ENCODE measurements around the gene TSPAN1.

The TSPAN1 gene, protein sequence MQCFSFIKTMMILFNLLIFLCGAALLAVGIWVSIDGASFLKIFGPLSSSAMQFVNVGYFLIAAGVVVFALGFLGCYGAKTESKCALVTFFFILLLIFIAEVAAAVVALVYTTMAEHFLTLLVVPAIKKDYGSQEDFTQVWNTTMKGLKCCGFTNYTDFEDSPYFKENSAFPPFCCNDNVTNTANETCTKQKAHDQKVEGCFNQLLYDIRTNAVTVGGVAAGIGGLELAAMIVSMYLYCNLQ

DNA sequence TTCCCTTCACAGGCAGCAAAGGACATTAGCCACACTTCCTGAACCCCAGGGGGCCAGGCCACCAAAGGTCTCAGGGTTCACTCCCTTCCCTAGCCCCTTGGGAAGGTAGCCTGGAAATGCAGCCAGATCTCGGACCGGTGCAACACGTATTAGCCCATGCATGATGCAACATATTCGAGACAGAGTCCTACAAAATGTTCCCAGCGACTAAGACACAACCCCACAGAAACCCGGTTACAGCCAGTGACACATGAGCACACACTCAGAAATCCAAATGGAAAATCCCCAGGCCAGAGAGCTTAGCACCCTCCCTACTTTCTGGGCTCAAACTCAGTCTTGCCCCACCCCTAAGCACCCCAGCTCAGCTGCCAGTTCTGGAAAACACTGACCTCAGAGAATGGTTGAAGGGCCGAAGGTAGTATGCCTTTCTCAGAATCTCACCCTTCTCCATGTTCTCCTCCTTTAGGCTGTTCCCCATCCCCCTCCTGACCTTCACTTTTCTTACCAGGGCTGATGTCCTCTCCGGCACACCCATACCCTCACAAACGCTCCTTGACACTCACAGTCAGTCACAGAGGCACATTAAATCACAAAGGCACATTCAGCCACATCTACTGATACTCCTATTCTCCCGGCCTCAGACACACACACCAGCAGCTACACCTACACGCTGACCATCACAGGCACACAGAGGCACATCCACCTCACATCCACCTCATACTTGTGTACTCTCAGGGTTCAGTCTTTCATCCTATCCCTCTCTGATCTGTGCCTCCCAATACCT, at the start of gene TSPAN1:
Gene TSPAN1, plus strand, starts transcription at position 640 of the 784 bp plus-strand sequence. CDS start 6,021 bp downstream, outside the sequence.
- DNase-seq (ENCODE audit: low spot score), result no peak

DNA sequence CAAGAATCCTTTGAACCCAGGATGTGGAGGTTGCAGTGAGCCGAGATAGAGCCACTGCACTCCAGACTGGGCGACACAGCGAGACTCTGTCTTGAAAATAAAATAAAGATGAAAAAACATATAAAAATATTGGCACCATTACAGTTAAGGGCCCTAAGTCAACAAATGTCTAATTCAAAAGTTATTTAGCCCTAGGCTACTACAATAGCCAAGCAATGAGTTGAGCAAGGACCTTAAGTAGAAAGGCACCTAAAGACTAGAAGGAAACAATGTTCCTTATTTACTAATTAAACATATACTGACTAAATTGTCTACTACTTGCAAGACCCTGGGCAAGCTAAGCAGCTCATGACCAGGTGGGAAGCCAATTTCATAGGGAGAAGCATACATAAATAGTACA, 46.5 kb upstream of the TSPAN1 start:
- DNase-seq (ENCODE audit: low spot score), result no peak

DNA sequence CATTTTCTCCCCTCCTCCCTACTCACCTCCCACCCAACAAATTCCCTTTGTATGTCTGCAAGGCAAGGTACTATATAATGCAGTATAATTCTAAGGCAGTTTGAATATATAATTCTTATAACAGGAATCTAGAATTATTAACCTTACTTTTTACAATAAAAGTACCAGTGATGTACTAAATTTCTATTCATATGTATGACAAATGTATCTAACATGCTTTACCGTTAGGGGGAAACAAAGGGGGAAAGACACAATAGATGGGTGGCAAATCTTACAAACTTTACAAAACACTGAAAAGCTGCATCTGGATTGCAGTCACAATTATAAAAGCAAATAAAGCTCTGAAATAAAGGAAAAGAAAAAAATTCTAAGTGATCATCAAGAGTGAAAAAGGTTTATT, 44.8 kb upstream of the TSPAN1 start:
- DNase-seq (ENCODE audit: low spot score), result no peak

DNA sequence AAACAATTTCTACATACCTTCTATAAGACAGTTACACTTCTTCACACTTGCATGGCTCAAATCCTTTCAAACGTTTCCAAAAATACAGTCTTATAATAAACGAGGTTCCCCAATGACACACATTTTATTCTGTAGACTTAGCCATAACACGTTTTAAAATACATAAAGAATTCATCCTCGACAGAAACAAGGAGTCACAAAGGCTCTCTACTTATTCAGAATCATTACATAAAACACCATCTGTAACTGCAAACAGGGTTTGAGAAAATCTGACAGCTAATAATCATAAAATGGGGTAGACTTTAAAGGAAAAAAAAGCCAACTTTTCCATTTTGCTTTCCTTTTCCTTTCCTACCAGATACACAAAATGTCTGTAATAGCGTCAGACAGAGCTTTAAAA, 44.3 kb upstream of the TSPAN1 start:
- DNase-seq (ENCODE audit: low spot score), result no peak

DNA sequence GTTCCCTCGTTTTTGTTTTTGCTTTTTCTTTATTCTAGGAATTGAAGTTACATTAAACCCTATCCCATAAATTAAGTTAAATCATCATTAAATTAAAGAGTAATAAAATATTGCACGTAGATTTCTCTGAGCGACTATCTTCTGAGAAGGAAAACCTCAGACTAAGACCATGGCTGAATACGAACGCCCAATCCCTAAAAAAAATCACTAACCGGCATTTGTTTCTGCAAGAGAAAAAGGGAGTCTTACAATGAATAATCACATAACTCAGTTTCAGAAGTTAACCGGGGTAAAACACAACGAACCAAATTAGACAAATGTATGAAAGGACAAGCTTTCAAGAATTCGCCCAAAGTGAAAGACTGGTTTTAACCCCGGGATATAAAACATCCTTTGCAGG, 43.8 kb upstream of the TSPAN1 start:
- DNase-seq (ENCODE audit: low spot score), result peak; percentile 12

DNA sequence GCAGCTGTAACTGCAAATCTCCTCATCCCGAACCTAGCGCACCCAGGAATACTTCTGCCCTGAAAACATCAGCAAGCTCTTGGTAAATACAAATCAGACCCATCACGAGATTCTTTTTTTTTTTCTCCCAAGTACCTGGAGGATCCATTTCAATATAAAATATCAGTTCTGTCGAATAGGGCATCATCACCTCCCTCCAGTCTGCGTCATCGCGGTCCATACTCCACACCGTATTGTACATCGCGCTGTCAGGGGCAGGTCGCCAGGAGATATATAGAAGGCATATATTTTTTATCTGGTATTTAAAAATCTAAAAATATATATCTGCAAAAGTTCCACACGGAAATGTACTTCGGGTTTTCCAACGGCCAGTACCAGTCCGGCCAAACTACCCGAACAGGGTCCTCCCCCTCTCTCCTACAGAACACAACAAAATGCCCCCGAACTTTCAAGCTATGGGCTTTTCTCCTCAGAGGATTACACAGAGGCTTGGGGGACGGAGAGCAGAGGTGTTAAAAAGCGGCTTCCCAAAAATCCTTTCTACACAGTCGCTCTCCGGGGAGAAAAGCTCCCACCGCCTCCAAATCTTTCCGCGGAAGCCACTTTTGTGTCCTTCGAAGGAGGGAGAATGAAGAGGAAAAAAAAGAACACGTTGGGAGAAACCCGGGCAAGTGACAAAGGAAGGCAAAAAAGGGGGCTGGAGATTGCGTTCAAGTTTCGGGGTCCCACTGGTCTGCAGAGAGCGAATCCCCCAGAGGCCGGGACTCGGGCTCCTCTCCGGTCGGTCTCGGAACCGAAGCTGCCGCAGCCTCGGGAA, 43.0 kb upstream of the TSPAN1 start:
- DNase-seq (ENCODE audit: low spot score), result peak; percentile 20

DNA sequence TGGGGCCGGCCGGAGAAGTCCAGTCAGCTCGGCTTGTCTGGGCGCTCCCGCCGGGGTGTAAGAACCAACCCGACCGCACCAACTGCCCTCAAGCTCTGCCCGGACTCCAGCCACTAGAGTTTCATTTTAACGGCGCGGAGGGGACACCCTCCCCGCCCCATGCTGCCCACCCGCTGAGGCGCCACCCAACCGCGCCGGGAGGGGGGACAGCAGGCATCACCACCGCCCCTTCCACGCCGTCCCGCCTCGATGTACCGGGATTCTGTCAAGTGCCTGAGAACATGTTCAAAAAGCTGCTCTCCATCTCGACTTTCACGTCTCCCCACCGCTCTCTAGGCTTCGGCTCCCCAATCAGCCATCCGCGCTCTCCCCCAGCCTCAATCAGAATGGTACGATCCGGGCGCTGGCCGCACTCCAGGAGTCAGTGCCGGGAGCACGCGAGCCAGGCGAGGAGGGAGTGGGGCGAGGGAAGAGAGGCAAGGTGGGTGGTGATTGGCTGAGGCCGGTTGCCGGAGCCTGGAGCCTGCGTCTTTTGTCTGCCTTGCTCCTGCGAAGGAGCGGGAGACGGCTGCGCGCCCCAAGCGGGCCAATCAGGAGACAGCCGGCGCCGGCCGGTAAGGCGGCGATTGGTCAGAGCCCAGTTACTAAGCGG, 42.2 kb upstream of the TSPAN1 start, which contains the start of gene PIK3R3:
Gene PIK3R3, minus strand, starts transcription at position 101 of the 652 bp plus-strand sequence. CDS start 677 bp downstream, outside the sequence.
- DNase-seq (ENCODE audit: low spot score), result peak; percentile 97

DNA sequence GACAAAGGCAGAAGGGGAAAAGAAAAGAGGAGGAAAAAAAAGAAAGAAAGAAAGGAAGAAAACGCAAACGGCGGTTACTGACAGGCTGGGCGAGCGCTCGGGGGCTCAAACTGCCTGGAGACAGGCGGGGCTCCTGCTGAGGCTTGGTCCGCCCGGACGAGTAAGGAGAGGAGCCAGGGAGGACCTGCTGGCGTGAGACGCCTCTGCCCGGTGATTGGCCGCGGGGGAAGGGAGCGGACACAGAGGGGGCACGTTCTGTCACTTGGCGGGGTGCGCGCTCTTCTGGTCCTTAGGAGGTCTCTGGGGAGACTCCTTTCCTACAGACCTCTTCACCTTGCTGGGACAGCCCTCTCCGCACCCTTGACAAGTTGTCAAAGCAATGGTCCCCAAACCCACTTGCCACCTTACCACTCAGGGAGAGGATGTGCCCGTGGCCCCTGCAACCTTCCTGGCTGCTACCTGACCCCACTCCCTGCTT, 41.7 kb upstream of the TSPAN1 start:
- peak; percentile 73 for DNase-seq (ENCODE audit: low spot score)

DNA sequence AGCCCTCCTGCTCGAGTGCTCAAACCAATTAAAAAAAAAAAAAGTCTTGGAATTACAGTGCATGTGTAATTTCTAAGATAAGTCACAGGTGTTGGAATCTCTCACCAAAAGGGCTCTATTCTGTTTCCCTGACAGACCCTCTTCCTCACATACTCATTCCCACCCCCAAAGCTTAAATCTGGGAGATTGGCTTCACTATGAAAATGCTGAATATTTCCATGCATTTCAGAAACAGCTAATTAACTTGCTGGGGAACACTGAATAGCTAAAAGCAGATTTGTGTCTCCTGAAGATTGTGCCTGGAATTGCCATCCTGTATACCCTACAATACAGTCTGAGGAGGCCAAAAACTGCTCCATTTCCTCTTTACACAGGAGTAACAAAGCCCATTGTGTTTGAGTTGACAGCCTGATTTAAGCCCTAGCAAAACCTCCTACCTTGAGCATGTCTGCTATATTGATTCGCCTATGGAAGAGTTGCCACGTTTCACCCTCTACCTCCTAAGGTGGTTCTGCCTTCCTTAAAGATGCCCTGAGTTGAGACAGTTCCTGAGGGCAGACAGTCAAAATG, 41.0 kb upstream of the TSPAN1 start:
- no peak for DNase-seq (ENCODE audit: low spot score)

DNA sequence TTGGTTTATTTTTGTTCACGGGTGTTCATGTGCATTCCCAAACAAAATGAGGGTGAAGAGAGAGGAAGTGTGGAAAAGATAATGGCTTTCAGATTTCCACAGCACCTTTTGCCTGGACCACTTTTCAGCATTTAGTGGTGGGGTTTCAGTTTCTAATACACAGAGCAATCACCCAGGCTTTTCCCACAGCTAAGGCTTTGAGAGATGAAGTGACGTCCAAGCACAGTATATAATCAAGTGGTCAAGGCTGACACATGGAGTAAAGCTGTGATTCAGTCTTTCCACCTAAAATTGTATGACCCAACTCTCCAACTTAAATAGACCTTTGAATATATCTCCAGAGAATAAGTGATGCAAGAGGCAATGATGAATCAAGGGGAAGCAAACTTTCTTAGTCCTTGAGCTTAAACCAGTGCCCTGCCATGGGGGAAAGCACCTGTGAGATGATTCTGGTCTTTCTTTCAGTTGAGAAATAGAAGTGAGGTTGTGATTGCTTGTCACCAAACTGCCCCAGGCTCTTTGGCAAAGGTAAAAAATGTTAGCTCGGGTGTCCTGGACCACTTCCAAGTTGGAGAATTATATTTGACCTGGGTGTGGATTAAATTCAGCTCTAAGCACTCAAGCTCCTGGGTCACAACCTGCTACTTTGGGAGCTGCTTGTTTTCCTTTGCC, 40.1 kb upstream of the TSPAN1 start:
- no peak for DNase-seq (ENCODE audit: low spot score)

DNA sequence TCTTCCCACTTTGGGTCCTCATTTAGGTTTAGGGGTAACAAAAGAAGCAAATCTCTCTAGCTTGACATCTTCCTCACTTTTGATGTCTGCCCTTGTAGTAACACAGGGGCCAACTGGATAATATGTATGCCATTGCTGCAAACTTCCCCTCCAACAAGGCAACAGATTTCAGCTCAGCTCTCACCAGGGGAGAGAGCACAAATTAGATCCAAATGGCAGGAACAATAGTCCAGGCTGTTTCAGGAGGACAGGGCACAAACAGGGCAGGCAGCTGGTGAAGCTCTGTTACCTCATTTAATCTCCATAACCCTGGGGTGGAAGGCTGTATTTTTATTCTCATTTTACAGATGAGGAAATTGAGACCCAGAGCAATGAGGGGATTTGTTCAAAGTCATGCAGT, 38.2 kb upstream of the TSPAN1 start:
- DNase-seq (ENCODE audit: low spot score), result no peak

DNA sequence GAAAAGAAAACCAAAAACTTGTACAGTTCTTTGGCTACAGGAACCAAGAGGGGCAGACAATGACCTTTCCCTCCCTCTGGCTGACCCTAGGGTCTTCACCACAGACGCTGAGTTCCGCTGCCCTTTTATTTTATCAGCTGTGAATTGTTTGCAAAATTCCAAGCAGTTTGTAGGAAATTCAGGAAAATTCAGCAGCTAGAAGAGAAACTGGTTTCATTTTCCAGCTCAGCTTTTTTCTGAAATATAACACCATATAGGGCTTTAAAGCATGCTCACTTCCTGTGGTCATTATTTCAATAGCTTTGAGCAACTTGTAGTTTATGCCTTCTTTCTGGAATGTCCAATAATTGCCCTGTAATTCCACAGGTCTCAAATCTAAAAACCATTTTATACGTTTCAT, 37.0 kb upstream of the TSPAN1 start:
- no peak for DNase-seq (ENCODE audit: low spot score)

DNA sequence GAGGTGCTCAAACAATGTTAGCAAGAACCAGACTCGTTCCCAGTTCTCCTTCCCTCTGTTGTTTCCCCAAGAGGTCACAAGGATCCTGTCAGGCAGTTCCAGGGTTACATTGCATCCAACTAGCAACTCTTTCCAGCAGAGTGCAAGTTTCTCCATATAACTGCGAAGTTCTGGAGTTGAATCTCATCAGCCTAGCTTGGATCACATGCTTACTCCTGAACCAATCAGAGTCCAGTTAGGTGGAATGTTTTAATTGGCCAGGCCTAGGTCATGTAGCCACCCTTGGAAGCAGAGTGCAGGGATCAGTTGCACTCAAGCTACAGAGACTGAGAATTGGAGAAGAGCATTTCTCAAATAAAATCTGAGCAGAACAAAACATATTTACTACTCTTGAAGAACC, 26.6 kb upstream of the TSPAN1 start:
- DNase-seq (ENCODE audit: low spot score), result no peak

DNA sequence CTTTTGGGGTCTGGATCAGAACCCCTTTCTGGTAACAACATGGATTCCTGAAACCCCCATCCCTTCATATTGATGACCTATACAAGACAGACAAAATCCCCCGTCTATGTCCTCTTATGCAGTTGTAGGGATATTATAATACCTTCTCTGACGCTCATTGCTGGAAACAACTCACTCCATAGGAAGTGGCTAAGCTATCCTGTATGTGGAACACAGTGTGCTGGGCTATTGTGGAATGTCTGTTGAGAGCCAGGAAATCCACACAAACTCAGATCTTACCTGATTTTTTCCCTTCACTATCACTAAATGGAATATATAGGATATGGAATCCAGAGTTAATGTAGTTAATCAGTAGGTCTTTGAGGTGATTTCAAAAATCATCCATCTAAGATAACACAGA, 24.8 kb upstream of the TSPAN1 start:
- DNase-seq (ENCODE audit: low spot score), result no peak

DNA sequence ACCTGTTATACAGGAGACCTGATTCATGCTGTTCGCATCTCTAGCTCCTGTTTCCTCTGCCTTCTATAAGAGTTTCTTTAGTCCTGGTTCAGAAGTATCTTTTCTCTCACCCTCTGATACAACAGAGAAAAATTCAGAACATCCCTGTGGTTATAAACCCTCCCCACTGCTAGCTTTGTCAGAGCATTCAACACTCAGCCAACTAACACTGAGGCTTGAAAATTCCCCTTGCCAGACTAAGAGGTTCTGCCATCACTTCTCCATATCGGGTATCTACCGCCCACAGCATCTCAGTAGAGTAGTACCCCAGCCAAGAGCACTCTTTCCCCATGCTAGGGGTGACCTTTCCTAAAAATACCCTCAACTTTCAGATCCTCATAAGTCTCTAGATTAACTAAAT, 22.9 kb upstream of the TSPAN1 start:
- no peak for DNase-seq (ENCODE audit: low spot score)

DNA sequence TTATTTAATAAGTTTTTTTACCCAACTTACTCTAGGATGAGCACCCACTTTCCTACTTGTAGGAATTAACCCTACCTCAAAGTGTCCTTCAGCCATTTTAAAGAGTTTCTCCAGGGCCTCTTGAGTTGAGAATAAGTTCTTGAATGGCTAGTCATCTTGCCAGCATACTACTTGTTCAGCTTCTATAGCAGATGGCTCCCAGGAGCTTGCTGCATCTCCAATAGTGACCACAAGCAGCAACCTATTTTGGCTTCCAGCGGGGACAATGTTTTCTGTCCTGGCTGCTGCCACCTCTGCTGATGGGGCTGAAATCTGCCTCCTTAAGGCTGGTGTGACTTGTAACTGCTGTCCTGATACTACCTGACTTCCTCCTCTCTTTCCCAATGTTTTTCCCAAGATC, 21.7 kb upstream of the TSPAN1 start:
- DNase-seq (ENCODE audit: low spot score), result no peak

DNA sequence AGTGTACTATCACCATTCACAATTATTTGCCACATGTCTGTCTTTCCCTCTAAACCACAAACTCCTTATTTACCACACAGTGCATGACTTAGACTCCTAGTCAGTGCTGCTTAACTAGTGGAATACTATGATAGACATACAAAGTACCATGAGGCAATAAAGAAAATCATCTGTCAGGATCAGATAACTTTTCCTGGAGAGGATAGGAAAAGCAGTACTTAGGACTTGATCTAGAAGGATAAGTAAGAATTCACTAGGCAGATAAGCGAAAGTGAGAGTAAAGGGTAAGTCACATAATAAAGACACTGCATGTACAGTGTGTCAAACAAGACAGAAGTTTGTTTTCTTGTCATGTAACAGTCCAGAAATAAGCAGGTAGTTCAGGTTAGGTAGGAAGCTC, 21.2 kb upstream of the TSPAN1 start:
- DNase-seq (ENCODE audit: low spot score), result no peak

DNA sequence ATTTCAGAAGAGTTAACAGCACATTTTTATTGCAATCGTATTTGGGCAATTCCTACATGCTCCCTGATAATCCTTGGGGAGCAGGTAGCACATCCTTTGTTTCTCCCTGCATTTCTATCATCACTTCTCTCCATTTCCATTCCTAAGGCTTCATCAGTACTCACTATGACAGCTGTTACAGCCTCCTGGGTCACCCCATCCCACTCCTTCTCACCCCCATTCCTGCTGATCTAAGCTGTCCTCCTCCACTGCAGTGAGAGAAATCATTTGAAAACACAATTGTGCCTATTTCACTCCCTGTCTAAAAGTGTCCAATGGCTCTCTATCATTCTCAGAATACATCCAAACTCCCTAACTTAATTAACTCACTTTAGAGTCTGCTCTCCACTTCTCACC, 17.0 kb upstream of the TSPAN1 start:
- DNase-seq (ENCODE audit: low spot score), result no peak

DNA sequence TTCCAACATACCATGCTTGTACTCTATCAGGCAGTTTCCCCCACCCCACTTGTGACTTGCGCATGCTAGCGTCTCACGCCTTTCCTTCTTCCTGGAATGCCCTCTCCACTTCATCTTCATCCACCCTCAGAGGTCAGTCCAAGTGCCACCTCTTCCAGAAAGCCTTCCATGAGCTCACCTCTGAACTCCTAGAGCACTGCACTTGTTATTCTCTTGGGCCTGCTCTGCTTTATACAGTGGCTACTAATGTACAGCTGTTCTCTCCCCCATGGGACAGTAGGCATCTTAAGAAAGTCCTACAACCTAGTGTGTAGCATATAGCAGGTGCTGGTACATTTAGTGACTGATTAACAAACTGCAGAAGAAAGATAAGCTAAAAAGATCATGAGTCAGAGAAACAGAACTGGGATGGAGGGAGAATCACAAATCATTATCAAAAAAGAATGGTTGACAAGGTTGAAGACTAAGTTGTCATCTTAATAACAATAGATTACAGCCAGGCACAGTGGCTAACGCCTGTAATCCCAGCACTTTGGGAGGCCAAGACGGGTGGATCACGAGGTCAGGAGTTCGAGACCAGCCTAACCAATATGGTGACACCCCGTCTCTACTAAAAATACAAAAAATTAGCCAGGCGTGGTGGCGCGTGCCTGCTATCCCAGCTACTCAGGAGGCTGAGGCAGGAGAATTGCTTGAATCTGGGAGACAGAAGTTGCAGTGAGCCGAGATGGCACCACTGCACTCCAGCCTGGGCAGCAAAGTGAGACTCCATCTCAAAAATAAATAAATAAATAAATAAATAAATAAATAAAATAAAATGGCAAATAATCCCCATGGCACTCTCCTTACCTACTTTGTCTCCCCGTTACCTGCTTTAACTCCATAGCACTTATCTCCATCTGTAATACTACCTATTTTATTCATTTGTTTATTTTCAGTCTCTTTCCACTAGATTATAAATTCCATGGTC, 16.3 kb upstream of the TSPAN1 start:
- no peak for DNase-seq (ENCODE audit: low spot score)

DNA sequence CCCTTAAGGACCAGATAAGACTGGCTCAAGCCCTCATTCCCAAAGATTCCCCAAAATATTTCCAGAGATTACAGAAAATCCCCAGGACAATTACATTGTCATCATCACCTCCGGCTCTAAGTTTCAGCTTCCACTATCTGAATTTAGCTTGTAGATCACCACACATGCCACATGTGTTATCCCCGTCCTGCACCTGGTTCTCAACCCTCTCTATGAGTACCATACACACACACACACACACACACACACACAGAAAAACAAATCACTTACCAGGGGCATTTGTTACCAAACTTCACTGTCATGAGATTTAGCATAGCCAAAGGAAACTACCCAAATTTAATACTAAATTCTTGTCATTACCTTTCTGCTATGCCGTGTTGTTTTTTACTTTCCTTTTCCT, 15.4 kb upstream of the TSPAN1 start:
- no peak for DNase-seq (ENCODE audit: low spot score)
